Common myeloid progenitor, CD34-positive (primary cell): ENCODE results near the gene FCSK.

Experiments used
- CTCF ChIA-PET: fragments of 350-600 bp; sonication (Branson Sonifier 250); formaldehyde crosslinking; loops from one replicate; lab custom pipeline; 2021; ENCODE audit warnings: antibody characterized with exemption; lab: Charles Lee
- POLR2A ChIA-PET: fragments of 350-600 bp; sonication (Branson Sonifier 250); formaldehyde crosslinking; loops from one replicate; lab custom pipeline; 2021; ENCODE audit warnings: antibody characterized with exemption; lab: Charles Lee
- DNase-seq, 3 donors: peaks; one replicate each; pipeline versions ENCODE4 v3.0.0 to v3.0.0-alpha.2; 2013
- H3K27ac ChIP-seq, 2 experiments: 1 replicate in 1 of 2; 2 replicates in 1 of 2; pipeline ENCODE4 v1.7.0; 2013; ENCODE audit warnings: inconsistent platforms in 2 of 2, low read length in 2 of 2, mild to moderate bottlenecking in 2 of 2, low read depth in 1 of 2, moderate library complexity in 1 of 2; ENCODE audit not compliant: severe bottlenecking in 2 of 2, insufficient read depth in 1 of 2, poor library complexity in 1 of 2
- H3K27me3 ChIP-seq, 5 experiments: replicated peaks in 2 of 5; 1 replicate in 3 of 5; 2 replicates in 2 of 5; pipeline versions ENCODE4 v1.6.1 to v1.7.0; 2013; ENCODE audit warnings: low read length in 4 of 5, mild to moderate bottlenecking in 2 of 5, moderate library complexity in 2 of 5, inconsistent platforms in 1 of 5; ENCODE audit not compliant: insufficient read depth in 5 of 5, control insufficient read depth in 4 of 5
- H3K36me3 ChIP-seq, 4 experiments: 1 replicate in 2 of 4; 2 replicates in 2 of 4; pipeline versions ENCODE4 v1.6.1 to v1.7.0; 2013; ENCODE audit warnings: low read length in 3 of 4, control low read depth in 1 of 4, mild to moderate bottlenecking in 1 of 4; ENCODE audit not compliant: control insufficient read depth in 4 of 4, insufficient read depth in 4 of 4
- H3K4me1 ChIP-seq, 4 experiments: 1 replicate in 3 of 4; 2 replicates in 1 of 4; pipeline versions ENCODE4 v1.6.1 to v1.7.1; 2013; ENCODE audit warnings: low read length in 3 of 4, mild to moderate bottlenecking in 3 of 4, control low read depth in 1 of 4, inconsistent platforms in 1 of 4, moderate library complexity in 1 of 4; ENCODE audit not compliant: control insufficient read depth in 4 of 4, insufficient read depth in 4 of 4; ENCODE audit errors: control extremely low read depth in 1 of 4
- H3K4me3 ChIP-seq, 7 experiments: 1 replicate in 4 of 7; 2 replicates in 3 of 7; pipeline versions ENCODE4 v1.5.1 to v1.7.0; 2013; ENCODE audit warnings: mild to moderate bottlenecking in 7 of 7, low read length in 6 of 7, moderate library complexity in 6 of 7, inconsistent platforms in 2 of 7, low read depth in 2 of 7, control low read depth in 1 of 7; ENCODE audit not compliant: insufficient read depth in 4 of 7, control insufficient read depth in 1 of 7; ENCODE audit errors: extremely low read depth in 1 of 7
- H3K9me3 ChIP-seq, 5 experiments: 1 replicate in 4 of 5; 2 replicates in 1 of 5; pipeline versions ENCODE4 v1.6.1 to v1.7.1; 2013; ENCODE audit warnings: low read length in 4 of 5, mild to moderate bottlenecking in 2 of 5, inconsistent platforms in 1 of 5, low read depth in 1 of 5, moderate library complexity in 1 of 5; ENCODE audit not compliant: control insufficient read depth in 4 of 5, insufficient read depth in 2 of 5; ENCODE audit errors: control extremely low read depth in 1 of 5
- WGBS: methylation state at CpG from one replicate; pipeline ENCODE4 v1.1.5; 2013; ENCODE audit not compliant: insufficient coverage; 5-methylcytosine and 5-hydroxymethylcytosine counted together

The FCSK gene

DNA sequence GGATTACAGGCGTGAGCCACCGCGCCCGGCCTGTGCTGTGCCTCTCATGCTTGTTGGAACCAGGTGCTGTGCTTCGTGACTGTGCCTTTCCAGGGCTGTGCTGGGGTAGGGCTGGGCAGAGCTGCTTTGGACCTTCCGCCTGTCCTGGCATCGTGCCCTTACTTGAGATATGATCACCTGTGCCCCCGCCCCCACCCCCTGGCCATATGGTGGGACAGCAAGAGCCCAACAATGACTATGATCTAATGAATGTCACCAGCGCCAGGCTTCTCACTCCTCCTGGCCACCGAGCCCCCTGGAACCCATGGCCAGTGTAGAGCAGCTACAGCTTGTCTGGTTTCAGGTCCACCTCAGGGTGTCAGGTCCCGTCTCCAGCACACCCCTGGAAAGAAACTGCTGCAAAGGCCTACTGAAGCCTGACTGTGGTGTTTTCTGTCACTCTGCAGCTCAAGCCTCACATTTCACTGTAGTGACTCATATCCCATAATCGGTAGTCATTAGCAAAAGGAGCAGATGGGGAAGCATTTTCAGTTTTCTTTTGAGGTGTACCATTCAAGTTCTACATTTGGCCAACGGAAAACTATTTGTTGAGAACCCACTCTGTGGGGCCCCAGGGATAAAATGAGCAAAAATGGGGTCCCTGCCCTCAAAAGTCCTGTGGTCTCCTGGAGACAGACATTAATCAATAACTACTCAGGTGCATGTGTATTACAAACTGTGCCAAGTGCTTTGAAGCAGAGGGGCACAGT lies 22.1 kb downstream of the FCSK start:
- POLR2A ChIA-PET: no interaction called here
- DNase-seq: peak in 1 of 3 donors; percentile 8
- Histone ChIP-seq H3K9me3 (no peaks in the 10 kb centered on the region), H3K27me3 (no peaks in the 10 kb centered on the region), H3K4me1 (peaks cover 0 to 16% (median 3%) of the 10 kb centered on the region in 4 experiments), H3K27ac (no peak overlapping the region), H3K36me3 (peaks cover 3 to 35% (median 28%) of the 10 kb centered on the region in 4 experiments), H3K4me3 (no peak overlapping the region)
- CTCF ChIA-PET: no interaction called here
- 96% methylated on average over 11 of the region's 13 CpGs for WGBS

DNA sequence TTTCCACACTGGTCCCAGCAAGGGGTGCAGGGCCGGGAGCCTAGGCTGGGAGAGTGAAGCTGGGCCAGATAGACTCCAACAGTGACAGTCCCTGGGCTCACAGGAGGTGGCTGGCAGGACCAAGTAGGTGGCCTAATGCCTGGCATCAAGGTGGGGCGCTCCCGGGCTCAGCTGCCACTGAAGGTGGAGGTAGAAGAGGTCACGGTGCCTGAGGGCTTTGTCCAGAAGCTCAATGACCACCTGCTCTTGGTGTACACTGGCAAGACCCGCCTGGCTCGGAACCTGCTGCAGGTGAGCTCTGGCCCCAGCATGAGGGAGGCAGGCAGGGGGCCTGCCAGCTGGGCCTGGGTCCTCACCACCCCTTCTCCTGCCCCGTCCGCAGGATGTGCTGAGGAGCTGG lies 23.8 kb downstream of the FCSK start:
- ChIA-PET POLR2A (interaction anchor here (1.6 kb wide), 1 partner anchor 98 kb away, joined by 3 read pairs; no protein-coding TSS in a partner anchor), CTCF (interaction anchor here (1.3 to 4.0 kb wide), 7 partner anchors 9 to 110 kb away, joined by 3 to 16 read pairs (median 3); no protein-coding TSS in a partner anchor)
- Histone ChIP-seq H3K36me3 (peaks cover 5 to 48% (median 36%) of the 10 kb centered on the region in 4 experiments), H3K4me1 (peaks cover 0 to 16% (median 3%) of the 10 kb centered on the region in 4 experiments), H3K27ac (no peak overlapping the region), H3K27me3 (no peaks in the 10 kb centered on the region), H3K9me3 (no peaks in the 10 kb centered on the region), H3K4me3 (no peak overlapping the region)
- 85% methylated on average over 6 of the region's 8 CpGs for WGBS
- no peak for DNase-seq

DNA sequence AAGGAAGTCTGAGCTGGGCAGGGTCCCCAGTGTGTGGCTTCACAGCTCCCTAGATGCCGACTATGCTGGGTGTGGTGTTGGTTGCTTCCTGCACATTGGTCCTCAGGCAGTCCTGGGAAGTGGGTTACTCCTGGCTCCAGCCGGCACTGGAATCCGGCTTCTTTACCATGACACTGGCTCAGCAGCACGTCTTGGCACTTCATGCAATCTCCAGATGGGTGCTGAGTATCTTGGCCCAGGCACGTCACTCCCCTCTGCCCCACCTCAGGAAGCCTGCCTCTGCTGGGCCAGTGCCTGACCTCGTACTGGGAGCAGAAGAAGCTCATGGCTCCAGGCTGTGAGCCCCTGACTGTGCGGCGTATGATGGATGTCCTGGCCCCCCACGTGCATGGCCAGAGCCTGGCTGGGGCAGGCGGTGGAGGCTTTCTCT lies 24.5 kb downstream of the FCSK start:
- peaks cover 5 to 55% (median 42%) of the 10 kb centered on the region in 4 experiments for H3K36me3 ChIP-seq
- no peaks in the 10 kb centered on the region for H3K9me3 ChIP-seq
- H3K4me3 ChIP-seq: no peak overlapping the region
- no peak overlapping the region for H3K27ac ChIP-seq
- ChIA-PET POLR2A (interaction anchor here (1.6 kb wide), 1 partner anchor 99 kb away, joined by 3 read pairs; no protein-coding TSS in a partner anchor), CTCF (interaction anchor here (1.0 to 4.0 kb wide), 7 partner anchors 9 to 111 kb away, joined by 3 to 16 read pairs (median 4); no protein-coding TSS in a partner anchor)
- WGBS: 50% methylated on average over 7 of the region's 10 CpGs
- DNase-seq: peak in 1 of 3 donors; percentile 11
- peaks cover 0 to 16% (median 3%) of the 10 kb centered on the region in 4 experiments for H3K4me1 ChIP-seq
- no peaks in the 10 kb centered on the region for H3K27me3 ChIP-seq

DNA sequence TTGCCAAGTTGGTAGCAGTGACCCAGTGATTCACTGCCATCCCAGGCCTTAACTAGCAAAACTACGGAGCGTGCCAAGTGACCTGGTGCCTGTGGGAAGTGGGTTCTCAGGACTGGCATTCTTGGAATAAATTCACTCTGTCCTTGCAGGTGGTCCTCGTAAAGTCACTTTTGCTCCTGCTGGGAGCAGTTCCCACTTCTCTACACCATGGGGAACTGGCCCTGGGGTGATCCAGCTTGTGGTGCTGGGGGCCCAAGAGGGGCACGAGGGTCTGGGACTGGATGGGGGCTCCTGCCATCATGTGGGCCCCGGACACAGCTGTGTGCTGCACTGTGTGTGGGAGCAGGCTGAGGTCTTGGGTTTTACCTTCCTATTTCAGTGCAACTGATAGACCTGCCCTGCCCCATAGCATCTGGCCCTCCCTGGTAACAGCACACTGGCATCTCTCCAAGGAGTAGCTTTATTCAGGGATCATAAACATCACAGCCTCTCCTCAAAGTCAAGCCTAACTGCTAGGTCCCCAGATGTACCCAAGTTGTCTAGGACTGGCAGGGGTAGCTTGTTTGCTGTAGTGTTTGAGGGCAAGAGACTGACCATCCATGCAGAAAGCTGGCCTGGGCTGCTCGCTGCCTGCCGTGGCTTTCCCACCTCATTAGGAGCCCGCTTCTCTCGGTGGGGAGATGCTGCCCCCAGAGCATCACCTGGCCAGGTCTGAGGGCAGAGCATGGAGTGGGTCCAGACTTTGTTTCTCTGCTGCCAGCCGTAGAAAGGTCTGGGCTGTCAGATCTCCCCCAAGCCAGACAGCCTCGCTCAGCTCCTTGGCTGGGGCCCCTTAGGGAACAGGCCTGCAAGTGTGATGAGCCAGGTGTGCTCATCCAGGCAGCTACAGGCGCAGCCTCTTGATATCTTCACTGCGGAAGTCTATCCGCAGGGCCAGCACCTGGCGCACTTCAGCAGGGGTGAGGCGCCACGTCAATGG lies 26.0 kb downstream of the FCSK start:
- H3K36me3 ChIP-seq: peaks cover 5 to 58% (median 43%) of the 10 kb centered on the region in 4 experiments
- ChIA-PET CTCF (interaction anchor here (1.0 to 4.0 kb wide), 4 partner anchors 12 to 107 kb away, joined by 3 to 16 read pairs (median 4); no protein-coding TSS in a partner anchor), POLR2A (no interaction called here)

DNA sequence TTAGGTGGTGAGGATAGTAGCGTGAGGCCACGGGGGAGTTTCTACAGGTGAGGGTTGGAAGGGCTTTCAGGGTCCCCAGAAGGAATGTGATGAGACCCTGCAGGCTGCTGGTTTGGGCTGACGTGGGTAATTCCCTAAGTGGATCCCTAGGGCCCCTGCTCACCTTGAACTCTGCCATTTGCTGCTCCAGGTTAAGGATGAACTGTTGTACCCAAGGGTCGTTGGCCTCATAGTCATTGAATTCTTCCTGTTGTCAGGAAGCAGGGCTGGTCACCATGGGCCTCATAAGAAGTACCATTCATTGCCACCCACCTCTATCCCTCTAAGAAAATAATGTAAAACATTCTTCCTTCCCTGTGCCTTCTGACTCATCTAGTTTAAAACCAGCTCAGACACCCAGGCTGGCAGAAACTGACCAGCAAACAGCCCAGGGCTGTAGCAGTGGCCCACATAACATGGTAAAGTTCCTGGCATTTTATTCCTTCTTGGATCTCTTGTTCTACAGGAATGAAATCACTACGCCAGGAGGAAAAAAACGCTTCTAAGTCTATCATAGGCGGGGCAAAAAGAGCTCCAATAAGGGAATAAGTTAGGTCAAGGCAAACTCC lies 27.6 kb downstream of the FCSK start:
- no peak for DNase-seq
- POLR2A ChIA-PET: no interaction called here
- H3K4me1 ChIP-seq: peaks cover 0 to 16% (median 3%) of the 10 kb centered on the region in 4 experiments
- H3K27me3 ChIP-seq: no peaks in the 10 kb centered on the region
- WGBS: 91% methylated on average over 7 of the region's 7 CpGs
- no peaks in the 10 kb centered on the region for H3K9me3 ChIP-seq
- H3K36me3 ChIP-seq: peaks cover 9 to 58% (median 49%) of the 10 kb centered on the region in 4 experiments
- no peak overlapping the region for H3K4me3 ChIP-seq
- CTCF ChIA-PET: interaction anchor here (1.3 kb wide), 1 partner anchor 13 kb away, joined by 3 read pairs; no protein-coding TSS in a partner anchor
- H3K27ac ChIP-seq: no peak overlapping the region

More for the DNA sequence above, 26.0 kb downstream of the FCSK start:
- no peaks in the 10 kb centered on the region for H3K27me3 ChIP-seq
- H3K4me3 ChIP-seq: no peak overlapping the region
- H3K9me3 ChIP-seq: no peaks in the 10 kb centered on the region
- DNase-seq: no peak
- H3K4me1 ChIP-seq: peaks cover 0 to 16% (median 3%) of the 10 kb centered on the region in 4 experiments
- H3K27ac ChIP-seq: no peak overlapping the region
- WGBS: 92% methylated on average over 17 of the region's 17 CpGs

DNA sequence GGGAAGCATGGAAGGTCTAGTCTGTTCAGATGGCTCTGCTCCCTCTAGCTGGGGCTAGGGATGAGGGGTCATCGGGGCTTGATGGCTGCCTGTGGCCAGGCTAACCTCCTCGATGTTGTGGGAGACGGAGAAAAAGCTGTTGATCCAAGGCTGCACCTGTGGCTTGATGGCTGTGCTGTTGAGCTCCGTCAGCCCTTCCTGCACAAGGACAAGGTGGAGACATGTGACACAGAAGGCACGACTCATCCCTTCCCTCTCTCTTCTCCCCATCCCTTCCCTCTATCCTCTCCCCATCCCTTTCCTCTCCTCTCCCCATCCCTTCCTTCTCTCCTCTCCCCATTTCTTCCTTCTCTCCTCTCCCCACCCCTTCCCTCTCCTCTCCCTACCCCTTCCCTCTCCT lies 28.2 kb downstream of the FCSK start:
- H3K27me3 ChIP-seq: no peaks in the 10 kb centered on the region
- H3K4me1 ChIP-seq: peaks cover 0 to 16% (median 3%) of the 10 kb centered on the region in 4 experiments
- H3K27ac ChIP-seq: no peak overlapping the region
- ChIA-PET POLR2A (no interaction called here), CTCF (interaction anchor here (1.3 kb wide), 1 partner anchor 14 kb away, joined by 3 read pairs; no protein-coding TSS in a partner anchor)
- 94% methylated on average over 4 of the region's 5 CpGs for WGBS
- no peak for DNase-seq
- H3K4me3 ChIP-seq: no peak overlapping the region
- no peaks in the 10 kb centered on the region for H3K9me3 ChIP-seq
- peaks cover 11 to 58% (median 49%) of the 10 kb centered on the region in 4 experiments for H3K36me3 ChIP-seq
